ENCODE results near the gene BACE1. TPM values are rescaled to one million over a fixed set of nuclear protein-coding genes. Genes with fewer than 3 reads are reported as not detected.

BACE1 gene
- total RNA-seq (2014; rRNA removed; shearing (Covaris generic)) (7.2 and 9.2 TPM in 2 replicates), polyA plus RNA-seq (2016; fragmentation: Nextera tagmentation; extraction: Ambion mirVana) (1.9 and 2.4 TPM in 2 replicates)
- long read RNA-seq, full-length matches to known transcripts: 2 of 6 reads
- long read RNA-seq, partial matches to known transcripts: 0 of 6 reads
- long read RNA-seq, other reads (novel, unspliced or antisense): 4 of 6 reads

DNA sequence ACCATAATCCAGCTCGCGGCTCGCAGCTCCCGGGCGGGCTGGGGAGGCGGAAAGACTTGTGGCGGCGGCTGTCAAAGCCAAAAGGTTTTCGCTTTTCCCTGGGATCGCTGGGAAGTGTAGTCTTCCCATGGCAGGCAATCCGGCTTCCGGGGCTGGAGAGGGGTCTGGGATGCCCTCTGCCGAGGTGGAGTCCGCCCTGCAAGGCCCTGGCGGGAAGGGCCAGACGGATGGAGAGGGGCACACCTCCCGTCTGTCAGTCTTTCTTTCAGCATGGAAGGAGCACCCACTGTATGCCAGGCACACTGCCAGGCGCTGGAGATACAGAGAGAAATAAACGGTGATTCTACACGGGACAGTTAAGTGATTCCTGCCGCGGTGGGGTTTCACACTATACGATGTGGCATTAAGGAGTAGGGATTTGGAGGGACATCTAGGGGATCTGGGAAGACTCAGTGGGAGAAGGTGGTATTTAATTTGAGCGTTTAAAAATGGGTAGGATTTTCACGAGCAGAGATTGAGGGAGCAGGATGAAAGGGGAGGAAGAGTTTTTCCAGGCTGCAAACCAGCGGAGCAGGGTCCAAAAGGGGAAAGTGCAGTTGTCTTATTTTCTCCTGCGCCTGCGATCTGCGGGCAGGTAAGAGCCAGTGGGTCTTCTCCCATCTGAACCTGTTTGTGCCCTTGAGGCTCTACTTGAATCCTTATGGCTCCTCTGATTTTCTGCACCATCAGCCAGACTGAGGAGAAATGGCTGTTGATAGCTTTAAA, at the start of gene BACE1:
TSS of gene BACE1 (minus strand) at position 60 of the 765 bp plus-strand sequence. CDS start 461 bp downstream, outside the sequence.
- no peaks in the 10 kb centered on the region for H3K36me3 ChIP-seq (ENCODE audit: insufficient read depth)
- peak; percentile 98 for ATAC-seq
- no peaks in the 10 kb centered on the region; the same call in 2 of the 3 replicates for H3K9me3 Mint-ChIP-seq
- H3K36me3 Mint-ChIP-seq (ENCODE audit: low read depth): no peaks in the 10 kb centered on the region
- H3K27ac Mint-ChIP-seq: no peak within 1 kb of the TSS
- no peaks in the 10 kb centered on the region for H3K9me2 ChIP-seq (ENCODE audit: insufficient read depth)
- H3K4me3 ChIP-seq: peak within 1 kb of the TSS; percentile 72
- H3K4me3 Mint-ChIP-seq: peak within 1 kb of the TSS; percentile 77
- no peaks in the 10 kb centered on the region for H3F3A ChIP-seq (replicated peaks; ENCODE audit: low read depth)
- peak; percentile 97 for DNase-seq (ENCODE audit: low spot score)
- no peaks in the 10 kb centered on the region for H3K27me3 ChIP-seq (ENCODE audit: insufficient read depth)
- peak within 1 kb of the TSS; percentile 79 for H3K4me2 ChIP-seq
- H3K4me1 ChIP-seq (ENCODE audit: insufficient read depth): peaks cover 13% of the 10 kb centered on the region; the same call in 1 of the 2 replicates
- H2AFZ ChIP-seq: peak within 1 kb of the TSS; percentile 98
- no peaks in the 10 kb centered on the region for H3K79me2 ChIP-seq (replicated peaks; ENCODE audit: insufficient read depth)
- no peak within 1 kb of the TSS for H3K27ac ChIP-seq (ENCODE audit: low read depth)
- TF ChIP-seq, protein P1, sequence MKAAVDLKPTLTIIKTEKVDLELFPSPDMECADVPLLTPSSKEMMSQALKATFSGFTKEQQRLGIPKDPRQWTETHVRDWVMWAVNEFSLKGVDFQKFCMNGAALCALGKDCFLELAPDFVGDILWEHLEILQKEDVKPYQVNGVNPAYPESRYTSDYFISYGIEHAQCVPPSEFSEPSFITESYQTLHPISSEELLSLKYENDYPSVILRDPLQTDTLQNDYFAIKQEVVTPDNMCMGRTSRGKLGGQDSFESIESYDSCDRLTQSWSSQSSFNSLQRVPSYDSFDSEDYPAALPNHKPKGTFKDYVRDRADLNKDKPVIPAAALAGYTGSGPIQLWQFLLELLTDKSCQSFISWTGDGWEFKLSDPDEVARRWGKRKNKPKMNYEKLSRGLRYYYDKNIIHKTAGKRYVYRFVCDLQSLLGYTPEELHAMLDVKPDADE (IDR thresholded peaks at IDR 0.05): peak; percentile 87
- TF ChIP-seq POLR2AphosphoS5 (IDR thresholded peaks at IDR 0.05; ENCODE audit: low read depth) (peak; percentile 62), STAT1 (IDR thresholded peaks at IDR 0.05; ENCODE audit: unreplicated experiment) (no peak), EZH2phosphoT487 (IDR thresholded peaks at IDR 0.05; ENCODE audit: unreplicated experiment) (no peak)
- TF ChIP-seq, protein P2, sequence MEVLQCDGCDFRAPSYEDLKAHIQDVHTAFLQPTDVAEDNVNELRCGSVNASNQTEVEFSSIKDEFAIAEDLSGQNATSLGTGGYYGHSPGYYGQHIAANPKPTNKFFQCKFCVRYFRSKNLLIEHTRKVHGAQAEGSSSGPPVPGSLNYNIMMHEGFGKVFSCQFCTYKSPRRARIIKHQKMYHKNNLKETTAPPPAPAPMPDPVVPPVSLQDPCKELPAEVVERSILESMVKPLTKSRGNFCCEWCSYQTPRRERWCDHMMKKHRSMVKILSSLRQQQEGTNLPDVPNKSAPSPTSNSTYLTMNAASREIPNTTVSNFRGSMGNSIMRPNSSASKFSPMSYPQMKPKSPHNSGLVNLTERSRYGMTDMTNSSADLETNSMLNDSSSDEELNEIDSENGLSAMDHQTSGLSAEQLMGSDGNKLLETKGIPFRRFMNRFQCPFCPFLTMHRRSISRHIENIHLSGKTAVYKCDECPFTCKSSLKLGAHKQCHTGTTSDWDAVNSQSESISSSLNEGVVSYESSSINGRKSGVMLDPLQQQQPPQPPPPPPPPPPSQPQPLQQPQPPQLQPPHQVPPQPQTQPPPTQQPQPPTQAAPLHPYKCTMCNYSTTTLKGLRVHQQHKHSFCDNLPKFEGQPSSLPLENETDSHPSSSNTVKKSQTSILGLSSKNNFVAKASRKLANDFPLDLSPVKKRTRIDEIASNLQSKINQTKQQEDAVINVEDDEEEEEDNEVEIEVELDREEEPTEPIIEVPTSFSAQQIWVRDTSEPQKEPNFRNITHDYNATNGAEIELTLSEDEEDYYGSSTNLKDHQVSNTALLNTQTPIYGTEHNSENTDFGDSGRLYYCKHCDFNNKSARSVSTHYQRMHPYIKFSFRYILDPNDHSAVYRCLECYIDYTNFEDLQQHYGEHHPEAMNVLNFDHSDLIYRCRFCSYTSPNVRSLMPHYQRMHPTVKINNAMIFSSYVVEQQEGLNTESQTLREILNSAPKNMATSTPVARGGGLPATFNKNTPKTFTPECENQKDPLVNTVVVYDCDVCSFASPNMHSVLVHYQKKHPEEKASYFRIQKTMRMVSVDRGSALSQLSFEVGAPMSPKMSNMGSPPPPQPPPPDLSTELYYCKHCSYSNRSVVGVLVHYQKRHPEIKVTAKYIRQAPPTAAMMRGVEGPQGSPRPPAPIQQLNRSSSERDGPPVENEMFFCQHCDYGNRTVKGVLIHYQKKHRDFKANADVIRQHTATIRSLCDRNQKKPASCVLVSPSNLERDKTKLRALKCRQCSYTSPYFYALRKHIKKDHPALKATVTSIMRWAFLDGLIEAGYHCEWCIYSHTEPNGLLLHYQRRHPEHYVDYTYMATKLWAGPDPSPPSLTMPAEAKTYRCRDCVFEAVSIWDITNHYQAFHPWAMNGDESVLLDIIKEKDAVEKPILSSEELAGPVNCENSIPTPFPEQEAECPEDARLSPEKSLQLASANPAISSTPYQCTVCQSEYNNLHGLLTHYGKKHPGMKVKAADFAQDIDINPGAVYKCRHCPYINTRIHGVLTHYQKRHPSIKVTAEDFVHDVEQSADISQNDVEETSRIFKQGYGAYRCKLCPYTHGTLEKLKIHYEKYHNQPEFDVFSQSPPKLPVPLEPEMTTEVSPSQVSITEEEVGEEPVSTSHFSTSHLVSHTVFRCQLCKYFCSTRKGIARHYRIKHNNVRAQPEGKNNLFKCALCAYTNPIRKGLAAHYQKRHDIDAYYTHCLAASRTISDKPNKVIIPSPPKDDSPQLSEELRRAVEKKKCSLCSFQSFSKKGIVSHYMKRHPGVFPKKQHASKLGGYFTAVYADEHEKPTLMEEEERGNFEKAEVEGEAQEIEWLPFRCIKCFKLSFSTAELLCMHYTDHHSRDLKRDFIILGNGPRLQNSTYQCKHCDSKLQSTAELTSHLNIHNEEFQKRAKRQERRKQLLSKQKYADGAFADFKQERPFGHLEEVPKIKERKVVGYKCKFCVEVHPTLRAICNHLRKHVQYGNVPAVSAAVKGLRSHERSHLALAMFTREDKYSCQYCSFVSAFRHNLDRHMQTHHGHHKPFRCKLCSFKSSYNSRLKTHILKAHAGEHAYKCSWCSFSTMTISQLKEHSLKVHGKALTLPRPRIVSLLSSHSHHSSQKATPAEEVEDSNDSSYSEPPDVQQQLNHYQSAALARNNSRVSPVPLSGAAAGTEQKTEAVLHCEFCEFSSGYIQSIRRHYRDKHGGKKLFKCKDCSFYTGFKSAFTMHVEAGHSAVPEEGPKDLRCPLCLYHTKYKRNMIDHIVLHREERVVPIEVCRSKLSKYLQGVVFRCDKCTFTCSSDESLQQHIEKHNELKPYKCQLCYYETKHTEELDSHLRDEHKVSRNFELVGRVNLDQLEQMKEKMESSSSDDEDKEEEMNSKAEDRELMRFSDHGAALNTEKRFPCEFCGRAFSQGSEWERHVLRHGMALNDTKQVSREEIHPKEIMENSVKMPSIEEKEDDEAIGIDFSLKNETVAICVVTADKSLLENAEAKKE (CRISPR knock-in tag; IDR thresholded peaks at IDR 0.05): no peak
- TF ChIP-seq, protein P3, sequence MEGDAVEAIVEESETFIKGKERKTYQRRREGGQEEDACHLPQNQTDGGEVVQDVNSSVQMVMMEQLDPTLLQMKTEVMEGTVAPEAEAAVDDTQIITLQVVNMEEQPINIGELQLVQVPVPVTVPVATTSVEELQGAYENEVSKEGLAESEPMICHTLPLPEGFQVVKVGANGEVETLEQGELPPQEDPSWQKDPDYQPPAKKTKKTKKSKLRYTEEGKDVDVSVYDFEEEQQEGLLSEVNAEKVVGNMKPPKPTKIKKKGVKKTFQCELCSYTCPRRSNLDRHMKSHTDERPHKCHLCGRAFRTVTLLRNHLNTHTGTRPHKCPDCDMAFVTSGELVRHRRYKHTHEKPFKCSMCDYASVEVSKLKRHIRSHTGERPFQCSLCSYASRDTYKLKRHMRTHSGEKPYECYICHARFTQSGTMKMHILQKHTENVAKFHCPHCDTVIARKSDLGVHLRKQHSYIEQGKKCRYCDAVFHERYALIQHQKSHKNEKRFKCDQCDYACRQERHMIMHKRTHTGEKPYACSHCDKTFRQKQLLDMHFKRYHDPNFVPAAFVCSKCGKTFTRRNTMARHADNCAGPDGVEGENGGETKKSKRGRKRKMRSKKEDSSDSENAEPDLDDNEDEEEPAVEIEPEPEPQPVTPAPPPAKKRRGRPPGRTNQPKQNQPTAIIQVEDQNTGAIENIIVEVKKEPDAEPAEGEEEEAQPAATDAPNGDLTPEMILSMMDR (conservative IDR thresholded peaks at IDR 0.05; ENCODE audit: low read depth in 2 of 2): peak; percentile 39 to 69
- peaks cover 16% of the 10 kb centered on the region for H3K4me1 Mint-ChIP-seq
- H4K20me1 ChIP-seq (replicated peaks; ENCODE audit: insufficient read depth): no peaks in the 10 kb centered on the region
- peaks cover 17% of the 10 kb centered on the region for H3K27me3 Mint-ChIP-seq (ENCODE audit: insufficient read depth, low read depth, poor library complexity)

Data from GM23338 (cell line).